Measurements from ENCODE around the gene TLE1.
"Not testable (repeated sequence)": the region's sequence is repeated elsewhere in the genome, so short reads cannot be mapped to it uniquely, and the experiment has no call there.

TLE1 gene

DNA sequence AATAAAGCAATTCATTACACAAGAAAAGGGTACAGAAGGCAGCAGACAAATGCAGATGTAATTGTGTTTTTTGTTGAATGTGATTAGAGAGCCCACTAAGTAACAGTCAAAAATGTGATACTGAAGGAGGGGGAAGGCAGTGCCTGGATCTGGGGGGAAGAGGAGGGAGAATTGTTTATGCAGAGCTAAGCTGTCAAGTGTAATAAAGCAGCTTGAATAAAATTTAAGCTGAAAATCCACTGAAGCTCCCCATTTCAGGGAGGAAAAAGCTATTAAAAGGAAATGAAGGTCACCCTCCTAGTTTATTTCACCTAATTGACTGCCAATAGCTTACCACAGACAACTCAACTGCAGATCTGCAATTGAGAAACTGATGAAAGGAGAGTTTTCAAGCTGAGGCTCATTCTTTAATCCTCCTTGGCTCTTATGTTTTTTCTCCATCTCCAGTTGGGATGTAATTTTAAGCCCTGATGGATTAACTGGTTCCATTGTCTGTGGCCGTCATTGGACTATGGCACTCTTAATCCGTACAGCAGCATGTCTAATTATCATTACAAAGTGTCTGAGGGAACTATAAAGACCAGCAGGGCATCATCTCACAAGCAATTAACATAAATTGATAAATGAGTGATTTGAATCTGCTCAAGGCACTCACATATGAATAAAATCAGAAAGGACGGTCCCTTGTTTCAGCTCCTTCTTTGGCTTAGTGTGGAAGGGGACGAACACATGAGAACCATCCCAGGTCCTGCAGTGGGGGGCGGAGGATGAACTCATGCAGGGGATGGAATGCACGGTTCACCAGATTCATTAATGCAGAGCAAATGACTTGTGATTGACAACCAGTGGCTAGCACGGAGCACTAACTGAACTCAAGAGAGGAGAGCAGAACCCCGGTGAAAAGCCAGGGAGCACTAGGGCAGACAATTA lies 38.5 kb downstream of the TLE1 start:
- DNase-seq = no peak

DNA sequence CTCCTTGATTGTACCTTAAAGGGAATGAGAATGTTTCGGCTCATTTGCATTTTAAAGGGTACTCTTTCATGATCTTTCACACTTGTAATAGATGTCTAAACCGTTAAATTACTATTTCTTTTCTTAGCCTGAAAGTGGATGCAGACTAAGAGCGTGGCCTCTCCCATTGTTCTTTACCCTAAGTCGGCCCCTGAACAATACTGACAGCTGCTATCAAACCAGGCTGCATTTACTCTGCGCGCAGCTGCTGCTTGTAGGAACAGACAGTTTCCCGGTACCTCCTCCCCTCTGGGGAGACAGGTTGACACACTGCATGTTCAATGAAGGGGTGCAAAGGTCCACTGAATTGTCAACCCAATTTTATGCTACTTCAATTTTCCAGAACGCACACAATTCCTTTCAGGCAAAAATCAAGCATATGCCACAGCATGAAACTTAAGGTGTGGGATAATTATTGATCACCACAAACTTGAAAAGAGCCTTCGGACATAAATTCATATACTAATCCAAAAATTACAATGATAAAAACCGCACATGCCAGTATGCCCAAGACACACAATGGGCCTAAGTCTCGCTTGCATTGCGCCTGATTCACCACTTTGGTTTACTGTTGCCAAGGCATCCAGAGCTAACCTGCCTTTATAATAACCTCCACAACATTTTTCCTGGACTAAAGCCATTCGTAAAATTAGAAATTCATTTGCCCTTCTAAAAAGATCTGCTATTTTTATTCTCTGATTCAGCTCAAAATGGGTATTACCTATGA lies 39.7 kb downstream of the TLE1 start:
- DNase-seq = no peak

DNA sequence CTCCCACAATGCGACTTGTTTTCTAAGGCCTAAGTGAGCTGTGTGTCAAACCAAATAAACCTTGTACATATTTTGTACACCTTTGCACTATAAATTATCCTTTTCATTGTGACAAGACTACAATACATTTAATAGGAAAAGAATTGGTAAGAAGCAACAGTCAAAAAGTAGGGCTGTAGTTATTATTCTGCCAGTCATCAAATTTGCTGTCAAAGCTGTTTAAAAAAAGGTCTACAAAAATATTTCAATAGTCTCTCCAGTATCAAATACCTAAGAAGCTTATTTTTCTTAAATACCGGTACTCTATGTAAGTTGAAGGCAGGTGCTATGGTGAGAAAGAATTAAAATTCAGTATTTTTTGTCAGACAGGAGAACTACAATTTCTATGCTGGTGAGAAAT lies 40.5 kb downstream of the TLE1 start:
- no peak for DNase-seq

DNA sequence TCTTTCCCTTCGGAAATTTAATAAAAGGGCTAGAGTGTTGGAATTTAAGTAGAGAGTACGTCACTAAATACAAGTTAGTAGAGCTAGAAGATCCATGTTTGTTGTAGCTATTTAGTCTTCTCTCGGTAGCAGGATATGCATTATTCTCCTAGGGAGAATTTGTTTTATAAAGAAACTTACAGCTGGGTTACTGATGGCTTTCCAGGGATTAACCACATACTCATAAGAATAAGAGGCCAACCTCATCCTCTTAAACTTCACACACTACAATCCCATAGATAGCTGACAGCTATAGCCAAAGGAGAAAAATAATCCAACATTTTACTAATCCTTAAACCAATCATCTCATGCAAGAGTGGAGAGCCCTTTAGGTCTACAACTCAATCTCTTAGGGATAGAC lies 43.0 kb downstream of the TLE1 start:
- no peak for DNase-seq

DNA sequence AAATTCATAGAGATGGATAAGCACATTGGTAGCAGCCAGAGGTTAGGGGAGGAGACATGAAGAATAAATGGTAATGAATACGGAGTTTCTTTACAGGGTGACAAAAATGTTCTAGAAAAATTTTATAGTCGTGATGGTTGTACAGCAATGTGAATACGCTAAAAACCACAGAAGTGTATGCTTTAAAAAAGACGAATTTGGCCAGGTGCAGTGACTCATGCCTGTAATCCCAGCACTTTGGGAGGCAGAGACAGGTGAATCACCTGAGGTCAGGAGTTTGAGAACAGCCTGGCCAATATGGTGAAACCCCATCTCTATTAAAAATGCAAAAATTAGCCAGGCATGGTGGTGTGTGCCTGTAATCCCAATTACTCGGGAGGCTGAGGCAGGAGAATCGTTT lies 44.8 kb downstream of the TLE1 start:
- not testable (repeated sequence) for DNase-seq

DNA sequence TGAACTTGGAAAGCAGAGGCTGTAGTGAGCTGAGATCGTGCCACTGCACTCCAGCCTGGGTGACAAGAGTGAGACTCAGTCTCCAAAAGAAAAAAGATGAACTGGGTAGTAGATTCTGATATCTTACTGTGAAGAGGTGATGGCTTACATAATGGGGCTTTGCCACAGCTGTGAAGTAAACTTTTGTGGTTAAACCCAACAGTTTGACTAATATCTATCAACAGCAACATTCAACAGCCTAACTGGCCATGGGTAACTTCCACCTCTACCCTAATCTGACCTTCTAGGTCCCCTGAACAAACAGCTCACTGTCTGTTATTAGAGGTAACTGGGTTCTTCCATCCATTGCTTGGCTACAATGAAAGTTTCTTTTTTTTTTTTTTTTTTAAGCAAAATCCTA lies 52.1 kb downstream of the TLE1 start:
- no peak for DNase-seq

DNA sequence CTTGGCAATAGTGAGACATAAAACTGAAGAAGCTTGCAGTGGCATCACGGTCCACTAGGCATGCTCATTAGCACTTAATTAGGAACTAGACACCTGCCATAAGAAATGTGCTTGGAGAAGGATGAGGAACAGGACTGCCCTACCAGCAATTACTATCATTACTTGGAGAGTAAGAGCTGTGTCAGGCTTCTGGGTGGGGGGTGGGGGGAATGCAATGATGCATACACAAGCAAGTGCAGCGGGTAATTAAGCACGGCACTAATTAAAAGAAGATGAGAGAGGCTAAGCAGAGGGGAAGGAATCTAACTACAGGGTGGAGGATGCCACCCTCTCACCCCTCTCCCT lies 53.1 kb downstream of the TLE1 start:
- DNase-seq = no peak

- no peak for DNase-seq
Observed at GRCh38 chr9:81635521-81636254, 53.7 kb downstream of the TLE1 start.

- no peak for DNase-seq
Observed at GRCh38 chr9:81634915-81635516, 54.3 kb downstream of the TLE1 start.

DNA sequence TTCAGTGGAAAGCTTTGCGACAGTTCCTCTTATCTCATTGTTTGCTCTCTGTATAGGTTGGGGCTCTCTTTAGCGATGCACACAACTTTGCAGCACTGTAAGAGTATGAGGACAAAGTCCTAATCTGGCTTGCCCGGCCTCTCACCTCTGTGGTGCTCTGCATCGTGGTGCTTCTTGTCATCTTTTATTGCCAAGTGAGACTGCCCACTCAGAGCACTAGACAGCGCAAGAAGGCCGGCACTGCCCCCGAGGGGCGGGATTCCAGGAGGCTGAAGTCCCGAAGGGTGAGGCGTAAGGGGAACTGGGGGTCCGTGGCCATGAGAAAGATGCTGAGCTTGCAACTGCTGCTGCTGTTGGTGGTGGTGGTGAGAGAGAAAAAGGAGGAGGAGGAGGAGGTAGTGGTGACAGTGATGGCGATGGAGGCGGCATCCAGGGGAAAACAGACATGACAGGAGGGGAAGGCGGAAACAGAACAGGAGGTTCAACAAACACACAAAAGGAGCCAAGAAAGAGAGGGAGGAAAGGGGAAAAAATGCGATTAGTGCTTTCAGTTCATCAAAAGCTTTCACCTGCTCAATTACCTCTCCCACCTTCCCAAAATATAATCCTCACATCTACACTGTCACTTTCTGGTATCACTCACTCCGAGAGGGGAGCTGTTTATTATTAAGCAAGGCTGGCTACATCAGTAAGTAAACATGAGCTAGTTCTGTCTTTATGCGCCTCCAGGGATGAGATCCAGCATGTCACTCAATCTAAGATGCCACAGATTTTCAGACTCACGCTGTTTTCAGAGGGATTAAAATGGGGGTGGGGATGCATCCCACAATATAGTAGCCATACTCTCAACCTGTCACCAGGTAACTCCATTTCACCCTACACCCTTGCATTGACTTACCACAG lies 55.1 kb downstream of the TLE1 start:
- DNase-seq = no peak

- DNase-seq = no peak
Observed at GRCh38 chr9:81632599-81632998, 56.7 kb downstream of the TLE1 start.

- no peak for DNase-seq
Observed at GRCh38 chr9:81631218-81631745, 58.1 kb downstream of the TLE1 start.

GRCh38 chr9:81629440-81629839 lies 59.9 kb downstream of the TLE1 start:
- DNase-seq = no peak

DNA sequence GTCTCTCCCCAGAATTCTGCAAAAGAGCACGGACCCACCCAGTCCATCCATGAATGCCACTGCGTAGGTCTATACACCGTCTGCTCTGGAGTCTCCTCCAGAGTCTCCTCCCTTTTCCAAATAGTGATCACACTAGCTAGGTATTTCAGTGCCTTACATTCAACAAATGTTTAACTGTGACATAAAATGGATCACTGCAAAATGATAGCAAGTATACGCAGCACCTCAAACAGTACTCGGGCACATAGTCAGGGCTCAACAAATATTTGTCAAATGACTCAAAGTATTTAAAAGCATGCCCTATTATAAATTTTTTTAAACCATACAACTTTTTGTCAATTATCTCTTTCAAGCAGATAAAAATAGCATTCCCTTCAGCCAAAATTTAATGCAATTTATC lies 60.5 kb downstream of the TLE1 start:
- no peak for DNase-seq

GRCh38 chr9:81627481-81627880 lies 61.9 kb downstream of the TLE1 start:
- no peak for DNase-seq

GRCh38 chr9:81626511-81626910 lies 62.8 kb downstream of the TLE1 start:
- no peak for DNase-seq

DNA sequence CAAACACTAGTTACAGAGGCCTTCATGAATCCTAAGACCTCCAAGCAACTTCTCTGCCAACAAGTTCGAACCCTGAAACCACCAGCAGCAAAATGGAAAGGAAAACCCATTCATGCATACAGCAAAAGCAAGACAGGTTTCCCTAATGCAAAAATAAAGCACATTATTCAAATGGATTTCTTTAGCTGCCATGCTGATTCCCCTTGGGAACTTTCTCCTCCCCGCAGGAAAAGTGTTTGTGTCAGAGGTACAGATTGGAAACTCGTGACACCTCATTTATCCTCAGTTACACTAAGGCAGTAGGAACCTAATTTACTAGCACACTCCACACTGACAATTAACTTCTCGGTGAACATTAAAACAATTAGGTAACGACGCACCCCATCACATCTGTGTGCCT lies 63.4 kb downstream of the TLE1 start:
- DNase-seq = no peak

DNA sequence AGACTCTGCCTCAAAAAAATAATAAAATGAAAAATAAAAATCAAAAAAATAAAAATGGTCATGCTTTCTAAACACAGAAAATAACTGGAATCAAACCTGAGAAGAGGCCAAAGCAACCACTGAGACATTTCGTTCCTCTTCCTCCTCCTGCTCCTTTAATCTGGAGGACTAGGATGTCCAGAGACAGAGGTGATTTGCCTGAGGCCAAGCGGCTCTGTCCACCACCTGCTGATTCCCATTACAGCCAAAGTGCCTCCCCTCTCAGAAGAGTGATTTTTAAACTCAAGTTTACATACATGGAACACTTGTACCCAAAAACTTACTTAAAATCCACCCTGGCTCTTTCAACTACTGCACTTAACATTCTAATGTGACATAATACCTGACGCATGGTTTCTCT lies 65.6 kb downstream of the TLE1 start:
- DNase-seq = no peak

DNA sequence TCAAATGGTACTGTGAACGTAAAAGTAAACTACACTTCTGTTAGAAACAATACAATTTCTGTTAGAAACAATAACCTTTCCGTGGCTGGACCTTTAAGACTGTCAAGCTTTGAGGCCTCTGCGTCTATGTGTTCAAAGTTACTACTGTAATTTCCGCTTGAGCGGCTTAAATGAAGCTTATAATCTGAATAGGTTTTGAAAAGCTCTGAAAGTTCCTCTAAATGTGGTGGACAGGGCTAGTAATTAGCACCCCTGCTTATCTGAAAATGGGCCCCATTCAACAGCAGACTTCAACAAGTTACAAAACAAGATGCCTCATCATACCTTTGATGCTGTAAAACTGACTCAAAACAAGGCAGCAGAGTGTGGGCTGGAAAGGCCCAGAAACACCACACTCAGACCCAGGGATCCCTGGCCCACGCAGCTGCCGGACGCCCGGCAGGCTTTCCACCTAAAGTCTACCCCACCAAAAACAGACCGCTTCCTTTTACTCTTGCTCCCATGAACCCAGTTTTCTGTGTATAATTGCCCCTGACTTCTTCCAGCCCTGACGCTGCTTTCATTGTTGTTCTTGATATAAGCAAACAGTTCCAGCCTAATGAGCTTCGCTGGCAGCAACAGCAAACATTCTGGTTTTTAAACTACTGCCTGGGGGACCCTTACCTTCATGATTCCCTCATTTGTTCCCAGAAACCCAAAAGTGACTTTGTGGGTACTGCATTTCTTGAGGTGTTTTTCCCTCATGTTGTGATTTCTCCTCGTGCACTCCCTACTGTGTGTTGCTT lies 66.7 kb downstream of the TLE1 start:
- no peak for DNase-seq

DNA sequence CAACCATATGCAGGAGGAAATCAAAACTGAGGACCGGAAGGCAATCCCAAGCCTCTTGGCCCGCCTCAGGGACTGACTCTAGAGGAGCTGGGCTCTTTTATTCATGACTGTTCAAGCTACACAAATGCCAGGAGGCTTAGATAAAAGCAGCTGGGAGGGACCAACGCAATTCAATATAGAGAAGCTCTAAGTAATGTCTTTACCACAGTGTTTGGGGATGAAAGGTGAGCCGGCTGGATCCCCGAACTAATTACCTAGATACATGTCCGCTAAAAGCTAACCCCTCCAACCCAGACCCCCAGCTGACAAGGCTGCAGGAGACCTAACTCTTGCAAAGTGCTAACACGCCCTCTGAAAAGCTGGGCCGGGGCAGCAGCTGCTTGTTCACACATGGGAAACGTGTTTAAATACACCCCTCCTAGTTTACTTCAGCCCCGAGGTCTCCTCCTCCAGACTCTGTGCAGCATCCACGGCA lies 67.5 kb downstream of the TLE1 start:
- no peak for DNase-seq

DNA sequence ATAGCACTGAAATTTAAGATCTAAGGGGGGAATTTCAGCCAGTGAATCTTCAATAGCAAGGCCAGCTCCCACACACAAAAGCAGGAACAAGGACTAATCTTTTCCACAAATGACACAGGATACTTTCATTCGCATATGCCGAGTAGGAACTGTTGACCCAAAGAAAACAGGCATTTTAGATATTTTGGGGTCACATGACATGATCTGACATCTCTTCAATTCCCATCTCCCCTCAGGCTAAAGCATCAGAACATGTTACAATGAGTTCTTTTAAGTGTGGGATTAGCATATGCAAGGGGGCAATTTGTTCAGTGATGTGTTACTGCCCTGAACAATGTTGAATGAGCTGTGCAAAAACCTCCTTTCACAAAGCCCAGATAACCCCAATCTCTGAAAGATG lies 68.2 kb downstream of the TLE1 start:
- DNase-seq = no peak

All from OCI-M1 (cell line).